IPS DF 4.7 (cell line): ENCODE results near the gene PER2.

Source experiments
- DNase-seq: peaks from one replicate; pipeline ENCODE4 v3.0.0-alpha.2; 2013; ENCODE audit warnings: low spot score; ENCODE audit errors: extremely low read depth

PER2 gene

GRCh38 chr2:238247841-238248453 lies 40.5 kb downstream of the PER2 start:
- no peak for DNase-seq

GRCh38 chr2:238247002-238247822 lies 41.2 kb downstream of the PER2 start:
- no peak for DNase-seq

- no peak for DNase-seq
Measured at GRCh38 chr2:238244151-238244550, 44.3 kb downstream of the PER2 start.

- DNase-seq = no peak
Measured at GRCh38 chr2:238243496-238244076, 44.8 kb downstream of the PER2 start.

- no peak for DNase-seq
Measured at GRCh38 chr2:238242731-238243495, 45.5 kb downstream of the PER2 start.

GRCh38 chr2:238241970-238242369 lies 46.4 kb downstream of the PER2 start:
- DNase-seq = no peak

- no peak for DNase-seq
Measured at GRCh38 chr2:238240757-238241711, 47.4 kb downstream of the PER2 start.

- DNase-seq = no peak
Measured at GRCh38 chr2:238239863-238240756, 48.3 kb downstream of the PER2 start, which contains the start of gene HES6. Gene HES6, minus strand, starts transcription at chr2:238240038. Its CDS starts 133 bp downstream, at chr2:238239905.

- DNase-seq = no peak
Measured at GRCh38 chr2:238239543-238239862, 48.9 kb downstream of the PER2 start.

- DNase-seq = no peak
Measured at GRCh38 chr2:238238766-238239542, 49.5 kb downstream of the PER2 start.

- no peak for DNase-seq
Measured at GRCh38 chr2:238238311-238238765, 50.1 kb downstream of the PER2 start.

GRCh38 chr2:238237431-238238135 lies 50.8 kb downstream of the PER2 start:
- DNase-seq = no peak

- DNase-seq = no peak
Measured at GRCh38 chr2:238236571-238236970, 51.8 kb downstream of the PER2 start.

- no peak for DNase-seq
Measured at GRCh38 chr2:238235856-238236255, 52.6 kb downstream of the PER2 start.

GRCh38 chr2:238235331-238235732 lies 53.1 kb downstream of the PER2 start:
- DNase-seq = no peak

- no peak for DNase-seq
Measured at GRCh38 chr2:238233625-238234024, 54.8 kb downstream of the PER2 start.

GRCh38 chr2:238231809-238232208 lies 56.6 kb downstream of the PER2 start:
- no peak for DNase-seq

- DNase-seq = no peak
Measured at GRCh38 chr2:238231251-238231793, 57.1 kb downstream of the PER2 start.
